OCI-LY3 (cell line): ENCODE measurements around the gene SLX9.

Source experiments
- EZH2phosphoT487 ChIP-seq: fragments of 200-600 bp; shearing (Covaris generic); IDR thresholded peaks from 2 replicates; pipeline ENCODE4 v1.6.1; 2018; ENCODE audit warnings: antibody characterized with exemption, mixed run types, low read depth
- TF ChIP-seq, protein P1 (sequence below): fragments of 200-600, 300-600 bp; sonication (generic); IDR thresholded peaks from 2 replicates; pipeline ENCODE4 v1.5.1; 2014; ENCODE audit warnings: antibody characterized with exemption, low read length, low read depth

GRCh38 chr21:44950351-44950750, 10.5 kb downstream of the SLX9 start:
- TF ChIP-seq, protein P1, sequence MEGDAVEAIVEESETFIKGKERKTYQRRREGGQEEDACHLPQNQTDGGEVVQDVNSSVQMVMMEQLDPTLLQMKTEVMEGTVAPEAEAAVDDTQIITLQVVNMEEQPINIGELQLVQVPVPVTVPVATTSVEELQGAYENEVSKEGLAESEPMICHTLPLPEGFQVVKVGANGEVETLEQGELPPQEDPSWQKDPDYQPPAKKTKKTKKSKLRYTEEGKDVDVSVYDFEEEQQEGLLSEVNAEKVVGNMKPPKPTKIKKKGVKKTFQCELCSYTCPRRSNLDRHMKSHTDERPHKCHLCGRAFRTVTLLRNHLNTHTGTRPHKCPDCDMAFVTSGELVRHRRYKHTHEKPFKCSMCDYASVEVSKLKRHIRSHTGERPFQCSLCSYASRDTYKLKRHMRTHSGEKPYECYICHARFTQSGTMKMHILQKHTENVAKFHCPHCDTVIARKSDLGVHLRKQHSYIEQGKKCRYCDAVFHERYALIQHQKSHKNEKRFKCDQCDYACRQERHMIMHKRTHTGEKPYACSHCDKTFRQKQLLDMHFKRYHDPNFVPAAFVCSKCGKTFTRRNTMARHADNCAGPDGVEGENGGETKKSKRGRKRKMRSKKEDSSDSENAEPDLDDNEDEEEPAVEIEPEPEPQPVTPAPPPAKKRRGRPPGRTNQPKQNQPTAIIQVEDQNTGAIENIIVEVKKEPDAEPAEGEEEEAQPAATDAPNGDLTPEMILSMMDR: no peak
- no peak for TF ChIP-seq EZH2phosphoT487
